Ishikawa (cell line): ENCODE results near the gene SPAST.

Source experiments
- CEBPB ChIP-seq: IDR thresholded peaks from 2 replicates; pipeline ENCODE4 v1.6.1; 2012
- CREB1 ChIP-seq: IDR thresholded peaks from 2 replicates; pipeline ENCODE4 v1.6.1; 2012; ENCODE audit warnings: low read depth
- EGR1 ChIP-seq: IDR thresholded peaks from 2 replicates; pipeline ENCODE4 v1.6.1; 2012
- EP300 ChIP-seq: IDR thresholded peaks from 2 replicates; pipeline ENCODE4 v1.6.1; 2012; ENCODE audit warnings: borderline replicate concordance
- FOXM1 ChIP-seq: IDR thresholded peaks from 2 replicates; pipeline ENCODE4 v1.6.1; 2012; ENCODE audit warnings: low read depth, borderline replicate concordance
- MAX ChIP-seq: IDR thresholded peaks from 2 replicates; pipeline ENCODE4 v1.6.1; 2012
- NFIC ChIP-seq: IDR thresholded peaks from 2 replicates; pipeline ENCODE4 v1.6.1; 2012
- RAD21 ChIP-seq: IDR thresholded peaks from 2 replicates; pipeline ENCODE4 v1.6.1; 2012; ENCODE audit warnings: low read depth
- REST ChIP-seq: IDR thresholded peaks from 2 replicates; pipeline ENCODE4 v1.6.1; 2012; ENCODE audit warnings: low read depth, mild to moderate bottlenecking
- TAF1 ChIP-seq: IDR thresholded peaks from 2 replicates; pipeline ENCODE4 v1.6.1; 2012; ENCODE audit warnings: low read depth, mild to moderate bottlenecking
- TCF12 ChIP-seq: IDR thresholded peaks from 2 replicates; pipeline ENCODE4 v1.6.1; 2012; ENCODE audit warnings: low read depth
- TEAD4 ChIP-seq: IDR thresholded peaks from 2 replicates; pipeline ENCODE4 v1.6.1; 2012
- USF1 ChIP-seq: IDR thresholded peaks from 2 replicates; pipeline ENCODE4 v1.6.1; 2012
- YY1 ChIP-seq: IDR thresholded peaks from 2 replicates; pipeline ENCODE4 v1.6.1; 2012; ENCODE audit warnings: low read depth
- ZBTB7A ChIP-seq: IDR thresholded peaks from 2 replicates; pipeline ENCODE4 v1.6.1; 2012; ENCODE audit warnings: low read depth

The SPAST gene

GRCh38 chr2:32192418-32192817 lies 129.1 kb downstream of the SPAST start:
- TF ChIP-seq FOXM1, result no peak
- TF ChIP-seq CREB1, result no peak
- TF ChIP-seq NFIC, result no peak
- no peak for TF ChIP-seq TAF1
- no peak for TF ChIP-seq YY1
- no peak for TF ChIP-seq ZBTB7A
- TF ChIP-seq CEBPB, result no peak
- TF ChIP-seq MAX, result no peak
- TF ChIP-seq EGR1, result no peak
- TF ChIP-seq REST, result no peak
- no peak for TF ChIP-seq RAD21
- TF ChIP-seq EP300, result no peak
- no peak for TF ChIP-seq USF1
- TF ChIP-seq TEAD4, result no peak
- TF ChIP-seq TCF12, result no peak

- TF ChIP-seq MAX (no peak), USF1 (no peak), FOXM1 (no peak)
These were observed 137.5 kb downstream of the SPAST start for GRCh38 chr2:32200814-32201213.
